ENCODE results near the gene STN1. TPM values are rescaled to one million over a fixed set of nuclear protein-coding genes. Genes with fewer than 3 reads are reported as not detected.
A peak's percentile ranks its signal among the peaks of the same experiment; 100 is the strongest.

STN1 gene
- total RNA-seq, 6 experiments from 2014 or later = 12.1 to 15.6 (median 14.7) TPM

DNA sequence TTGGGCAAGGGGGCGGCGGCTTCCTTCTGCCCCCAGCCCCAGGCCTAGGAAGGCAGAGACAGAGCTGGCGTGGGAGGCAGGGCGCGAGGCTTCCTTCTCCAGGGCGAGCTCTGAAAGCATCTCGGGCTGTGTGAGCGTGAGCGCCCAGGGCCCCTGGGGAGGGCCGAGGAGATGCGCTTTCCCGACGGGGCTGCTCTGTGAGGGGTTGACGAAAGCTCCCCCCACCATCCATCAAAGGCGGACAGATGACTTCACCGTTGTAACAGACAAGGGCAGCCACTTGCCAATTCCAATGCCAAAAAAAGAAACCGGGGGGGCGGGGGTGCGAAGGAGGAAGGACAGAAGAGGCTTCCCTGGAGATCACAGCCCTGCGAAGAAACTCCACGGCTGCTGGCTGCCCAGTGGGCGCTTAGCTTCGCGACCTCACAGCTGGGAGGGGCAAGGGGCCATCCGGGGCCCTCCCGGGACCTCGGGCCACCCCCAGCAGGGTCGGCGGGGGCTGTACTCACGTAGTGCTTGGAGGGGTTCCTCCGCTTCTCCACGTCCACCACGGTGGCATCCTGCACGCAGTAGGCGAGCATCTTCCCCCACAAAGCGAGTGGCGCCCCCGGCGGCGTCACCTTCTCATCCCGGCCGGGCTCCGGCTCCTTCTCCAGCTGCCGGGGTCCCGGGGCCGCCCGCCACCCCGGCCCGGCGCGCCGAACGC lies 63.1 kb downstream of the STN1 start:
- Mint-ChIP-seq H3K27me3 (ENCODE audit: insufficient read depth) (no peaks in the 10 kb centered on the region; the same call in none of the 2 replicates), H3K9me3 (no peaks in the 10 kb centered on the region), H3K4me3 (peak overlapping the region; percentile 97), H3K4me1 (ENCODE audit: low read depth) (peaks cover 70% of the 10 kb centered on the region), H3K36me3 (ENCODE audit: low read depth) (no peaks in the 10 kb centered on the region), H3K27ac (peak overlapping the region; percentile 99)
- no peak for DNase-seq
- TF ChIP-seq, protein P1, sequence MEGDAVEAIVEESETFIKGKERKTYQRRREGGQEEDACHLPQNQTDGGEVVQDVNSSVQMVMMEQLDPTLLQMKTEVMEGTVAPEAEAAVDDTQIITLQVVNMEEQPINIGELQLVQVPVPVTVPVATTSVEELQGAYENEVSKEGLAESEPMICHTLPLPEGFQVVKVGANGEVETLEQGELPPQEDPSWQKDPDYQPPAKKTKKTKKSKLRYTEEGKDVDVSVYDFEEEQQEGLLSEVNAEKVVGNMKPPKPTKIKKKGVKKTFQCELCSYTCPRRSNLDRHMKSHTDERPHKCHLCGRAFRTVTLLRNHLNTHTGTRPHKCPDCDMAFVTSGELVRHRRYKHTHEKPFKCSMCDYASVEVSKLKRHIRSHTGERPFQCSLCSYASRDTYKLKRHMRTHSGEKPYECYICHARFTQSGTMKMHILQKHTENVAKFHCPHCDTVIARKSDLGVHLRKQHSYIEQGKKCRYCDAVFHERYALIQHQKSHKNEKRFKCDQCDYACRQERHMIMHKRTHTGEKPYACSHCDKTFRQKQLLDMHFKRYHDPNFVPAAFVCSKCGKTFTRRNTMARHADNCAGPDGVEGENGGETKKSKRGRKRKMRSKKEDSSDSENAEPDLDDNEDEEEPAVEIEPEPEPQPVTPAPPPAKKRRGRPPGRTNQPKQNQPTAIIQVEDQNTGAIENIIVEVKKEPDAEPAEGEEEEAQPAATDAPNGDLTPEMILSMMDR (IDR thresholded peaks at IDR 0.05) = peak; percentile 43; the same call in 1 of the 2 replicates

DNA sequence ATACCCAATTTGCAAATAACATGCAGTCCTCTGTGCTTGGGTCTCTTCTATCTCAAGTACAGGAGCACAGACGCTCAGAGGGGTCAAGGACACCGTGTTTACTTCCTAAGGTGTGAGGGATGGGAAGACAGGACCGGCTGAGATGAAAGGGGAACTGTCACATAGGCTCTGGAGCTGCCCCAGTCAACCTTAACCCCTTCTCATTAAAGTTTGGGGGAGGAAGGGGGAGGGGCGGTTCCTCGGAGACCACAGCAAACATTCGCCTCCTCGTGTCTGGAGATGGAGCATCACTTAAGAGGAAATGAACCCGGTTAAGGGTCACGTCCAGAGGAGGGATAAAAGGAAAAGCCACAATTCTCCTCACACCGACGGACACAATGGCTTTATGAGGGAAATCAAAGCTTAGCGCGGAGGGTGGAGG lies 63.7 kb downstream of the STN1 start:
- DNase-seq = no peak
- Mint-ChIP-seq H3K27me3 (ENCODE audit: insufficient read depth) (no peaks in the 10 kb centered on the region; the same call in none of the 2 replicates), H3K36me3 (ENCODE audit: low read depth) (no peaks in the 10 kb centered on the region), H3K27ac (peak overlapping the region; percentile 99), H3K4me1 (ENCODE audit: low read depth) (peaks cover 70% of the 10 kb centered on the region), H3K9me3 (no peaks in the 10 kb centered on the region), H3K4me3 (peak overlapping the region; percentile 97)
- TF ChIP-seq, protein P1 (IDR thresholded peaks at IDR 0.05) = no peak

DNA sequence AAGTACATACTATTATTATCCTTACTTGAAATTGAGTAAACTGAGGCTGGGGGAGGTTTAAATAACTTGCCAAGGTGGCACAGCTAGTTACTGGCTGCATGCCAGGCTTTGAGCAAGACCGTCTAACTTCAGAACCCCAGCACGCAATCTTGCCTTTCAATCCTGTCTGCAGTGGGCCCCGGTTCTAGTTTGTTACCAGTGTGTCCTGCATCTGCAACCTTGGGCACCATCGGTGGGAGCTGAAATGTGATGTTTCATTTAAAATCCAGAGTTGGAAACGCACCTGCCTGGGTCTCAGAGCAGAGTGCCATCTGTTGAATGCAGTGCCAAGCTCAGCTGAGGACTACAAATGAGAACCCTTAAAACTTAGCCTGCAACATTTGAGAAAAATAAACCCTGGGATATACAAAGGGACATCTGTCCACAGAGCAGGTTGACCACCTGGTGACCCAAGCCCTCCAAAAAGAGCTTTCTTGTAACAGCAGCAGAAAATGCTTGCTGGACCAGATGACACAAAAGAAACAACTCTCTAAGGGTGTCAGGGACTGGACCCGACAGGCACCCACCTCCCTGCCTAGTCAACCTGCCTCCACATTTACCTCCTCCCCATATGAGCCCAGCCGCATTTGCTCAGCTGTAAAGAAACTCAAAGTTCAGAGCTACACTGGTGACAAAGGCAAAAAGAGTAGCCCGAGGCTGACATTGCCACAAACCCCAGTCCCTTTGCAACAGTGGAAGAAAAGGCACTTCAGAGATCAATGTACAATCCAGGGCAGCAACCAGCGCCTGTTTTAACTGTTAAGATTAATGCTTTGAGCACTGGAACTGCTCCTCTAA lies 64.3 kb downstream of the STN1 start:
- Mint-ChIP-seq H3K27ac (peak overlapping the region; percentile 99), H3K4me3 (peak overlapping the region; percentile 97), H3K9me3 (no peaks in the 10 kb centered on the region), H3K27me3 (ENCODE audit: insufficient read depth) (no peaks in the 10 kb centered on the region; the same call in 1 of the 2 replicates), H3K4me1 (ENCODE audit: low read depth) (peaks cover 71% of the 10 kb centered on the region), H3K36me3 (ENCODE audit: low read depth) (no peaks in the 10 kb centered on the region)
- no peak for DNase-seq
- TF ChIP-seq, protein P1 (IDR thresholded peaks at IDR 0.05) = no peak

DNA sequence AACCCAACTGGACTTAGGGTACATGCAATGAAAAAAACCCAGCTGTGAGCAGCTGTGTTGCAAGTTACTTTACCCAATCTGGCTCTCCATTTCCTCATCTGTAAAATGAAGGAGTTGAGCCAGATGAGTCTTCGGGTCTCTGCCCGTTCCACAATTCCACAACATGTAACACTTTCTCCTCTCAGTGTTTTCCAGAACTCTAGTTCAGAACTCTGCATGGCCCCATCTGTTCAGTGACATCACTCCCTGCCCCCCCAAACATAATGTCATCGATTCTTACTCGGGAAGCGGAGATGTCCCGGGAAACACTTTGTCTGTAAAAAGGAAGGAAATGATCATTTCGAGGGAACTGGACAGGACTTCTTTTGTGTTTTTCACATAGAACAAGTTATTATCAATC lies 65.1 kb downstream of the STN1 start:
- peak overlapping the region; percentile 99 for H3K27ac Mint-ChIP-seq
- peaks cover 77% of the 10 kb centered on the region for H3K4me1 Mint-ChIP-seq (ENCODE audit: low read depth)
- H3K9me3 Mint-ChIP-seq = no peaks in the 10 kb centered on the region
- no peaks in the 10 kb centered on the region; the same call in 1 of the 2 replicates for H3K27me3 Mint-ChIP-seq (ENCODE audit: insufficient read depth)
- H3K4me3 Mint-ChIP-seq = peak overlapping the region; percentile 97
- H3K36me3 Mint-ChIP-seq (ENCODE audit: low read depth) = no peaks in the 10 kb centered on the region
- TF ChIP-seq, protein P1 (IDR thresholded peaks at IDR 0.05) = no peak
- no peak for DNase-seq

DNA sequence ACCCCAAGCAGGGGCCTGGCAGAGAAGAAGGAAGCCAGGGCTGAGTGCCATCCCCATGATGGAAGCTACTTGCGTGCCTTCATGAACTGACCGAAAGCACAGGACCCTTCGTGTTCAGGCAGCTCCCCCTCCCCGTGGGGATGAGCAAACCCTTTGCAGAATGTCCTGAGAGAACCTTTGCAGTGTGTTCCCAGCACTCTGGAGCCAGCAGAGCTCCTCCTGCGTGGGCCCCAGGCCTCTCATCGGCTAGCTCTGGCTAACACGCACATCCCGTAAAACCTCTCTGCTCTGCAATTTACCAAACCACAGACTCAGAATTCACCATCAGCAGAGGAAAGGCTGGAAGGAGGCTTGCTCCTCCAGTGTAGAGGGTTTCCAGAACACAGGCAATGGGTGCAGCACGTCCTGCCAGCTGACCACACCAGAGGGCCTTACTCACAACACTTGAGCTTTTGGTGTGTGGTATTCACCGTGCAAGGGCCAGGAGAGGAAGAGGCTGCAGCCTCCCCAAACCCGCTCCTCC lies 65.7 kb downstream of the STN1 start:
- Mint-ChIP-seq H3K9me3 (no peaks in the 10 kb centered on the region), H3K4me1 (ENCODE audit: low read depth) (peaks cover 77% of the 10 kb centered on the region), H3K27ac (peak overlapping the region; percentile 99), H3K36me3 (ENCODE audit: low read depth) (no peaks in the 10 kb centered on the region), H3K27me3 (ENCODE audit: insufficient read depth) (no peaks in the 10 kb centered on the region; the same call in 1 of the 2 replicates), H3K4me3 (peak overlapping the region; percentile 97)
- DNase-seq = peak; percentile 81
- TF ChIP-seq, protein P1 (IDR thresholded peaks at IDR 0.05) = no peak; the same call in 1 of the 2 replicates
